Cortex of kidney (tissue), 1 donor: ENCODE data around the gene ADAP1.
"Not testable (repeated sequence)": the region's sequence is repeated elsewhere in the genome, so short reads cannot be mapped to it uniquely, and the experiment has no call there.

Experiments used
- DNase-seq: peaks from one replicate; lab custom pipeline; 2025; lab: John Stamatoyannopoulos, UW

Gene ADAP1

GRCh38 chr7:938546-939185 is 15.8 kb downstream of the ADAP1 start:
- DNase-seq: no peak

DNA sequence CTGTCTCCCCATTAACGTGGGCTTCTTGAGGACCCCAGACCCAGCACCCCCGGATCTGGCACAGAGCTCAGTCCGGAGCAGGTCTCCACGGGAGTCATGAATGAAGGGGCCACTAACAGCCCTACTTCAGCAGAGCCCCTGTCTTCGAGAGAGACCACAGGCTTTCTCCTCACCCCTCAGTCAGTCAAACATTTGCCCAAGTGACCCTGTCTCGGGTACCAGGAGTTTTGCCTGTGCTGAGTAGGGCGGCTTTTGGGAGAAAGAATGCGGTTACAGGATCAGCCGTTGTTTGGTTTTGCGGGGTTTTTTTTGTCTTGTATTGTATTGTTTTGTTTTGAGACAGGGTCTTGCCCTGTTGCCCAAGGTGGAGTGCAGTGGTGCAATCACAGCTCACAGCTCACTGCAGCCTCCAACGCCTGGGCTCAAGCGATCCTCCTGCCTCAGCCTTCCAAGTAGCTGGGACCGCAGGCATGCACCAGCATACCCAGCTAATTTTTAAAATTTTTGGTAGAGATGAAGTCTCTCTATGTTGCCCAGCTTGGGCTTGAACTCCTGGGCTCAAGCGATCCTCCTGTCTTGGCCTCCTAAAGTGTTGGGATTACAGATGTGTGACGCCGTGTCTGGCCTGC is 16.5 kb downstream of the ADAP1 start:
- DNase-seq: no peak

DNA sequence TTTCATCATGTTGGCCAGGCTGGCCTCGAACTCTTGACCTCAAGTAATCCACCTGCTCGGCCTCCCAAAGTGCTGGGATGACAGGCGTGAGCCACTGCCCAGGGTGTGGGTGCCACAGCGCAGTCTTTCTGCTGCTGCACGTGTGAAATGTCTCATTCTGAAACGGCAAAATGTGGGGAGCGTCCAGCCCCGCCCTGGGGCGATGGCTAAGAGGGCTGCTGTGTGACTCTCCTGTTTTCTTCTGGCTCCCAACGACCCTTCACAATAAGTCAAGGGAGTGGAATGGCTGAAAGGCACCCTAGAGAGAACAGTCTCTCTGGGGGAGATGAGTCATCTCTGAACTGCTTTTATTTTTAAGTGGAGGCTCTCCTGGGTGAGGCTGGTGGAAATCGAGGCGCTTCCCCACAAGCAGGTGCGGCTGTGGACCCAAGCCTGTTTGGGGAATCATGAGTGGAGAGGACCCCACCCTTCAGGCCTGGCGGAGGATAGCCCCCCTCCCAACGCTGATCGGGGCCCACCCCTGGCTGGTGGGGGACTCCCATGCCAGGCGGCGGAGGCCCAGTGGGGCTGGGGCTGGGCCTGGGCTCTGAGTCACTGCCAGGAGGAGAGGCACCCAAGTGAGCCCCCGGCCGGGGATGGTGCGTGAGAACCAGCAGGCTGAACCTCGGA is 18.0 kb downstream of the ADAP1 start:
- DNase-seq: no peak

DNA sequence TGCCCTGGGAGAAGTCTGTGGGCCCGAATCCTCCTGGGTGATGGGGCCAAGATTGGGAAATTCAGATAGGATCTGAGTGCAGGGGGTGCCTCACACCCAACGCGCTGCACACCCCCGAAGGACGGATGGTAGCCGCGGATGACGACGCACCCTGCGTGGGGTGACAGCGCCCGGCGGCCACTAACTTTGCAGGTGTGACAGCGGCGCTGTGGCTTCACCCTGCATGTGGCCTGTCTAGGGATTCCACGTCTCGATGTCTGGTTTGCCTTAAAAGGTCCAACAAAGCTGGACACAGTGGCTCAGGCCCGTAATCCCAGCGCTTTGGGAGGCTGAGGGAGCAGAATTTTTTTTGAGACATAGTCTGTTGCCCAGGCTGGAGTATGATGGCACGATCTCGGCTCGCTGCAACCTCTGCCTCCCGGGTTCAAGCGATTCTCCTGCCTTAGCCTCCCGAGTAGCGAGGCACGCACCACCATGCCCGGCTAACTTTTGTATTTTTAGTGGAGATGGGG is 18.6 kb downstream of the ADAP1 start:
- no peak for DNase-seq

DNA sequence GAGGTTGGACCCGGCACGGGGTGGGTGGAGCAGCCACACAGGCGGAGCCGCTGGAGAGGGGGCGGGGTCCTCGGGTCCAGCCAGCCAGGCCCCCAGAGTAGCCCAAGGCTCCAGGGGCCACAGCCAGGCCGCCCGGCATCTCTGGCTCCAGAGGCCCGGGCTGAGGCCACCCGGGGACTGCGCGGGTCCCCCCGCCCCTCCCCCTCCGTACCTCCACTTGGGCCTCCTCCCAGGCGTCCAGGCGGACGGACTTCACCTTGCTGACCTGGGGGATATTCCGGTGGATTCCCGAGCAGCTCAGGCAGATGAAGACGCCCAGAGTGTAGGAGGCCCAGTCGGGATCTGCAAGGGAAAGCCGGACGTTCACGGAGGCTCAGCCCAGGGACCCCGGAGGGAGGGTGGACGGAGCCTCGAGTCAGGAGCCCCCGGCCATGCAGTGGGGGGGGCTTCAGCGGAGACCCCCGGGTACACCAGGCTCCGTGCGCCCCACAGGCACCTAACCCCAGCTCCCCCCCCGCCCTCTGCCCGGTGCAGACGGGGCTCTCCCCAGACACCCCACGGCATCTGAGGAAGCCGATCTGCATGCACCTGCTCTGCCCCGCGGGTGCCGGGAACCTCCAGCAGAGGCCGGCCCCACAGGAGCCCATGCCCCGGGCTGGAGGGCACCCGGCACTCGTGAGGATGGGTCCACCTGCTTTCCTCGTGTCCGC is 19.2 kb downstream of the ADAP1 start:
- no peak for DNase-seq

- DNase-seq: no peak
Measured at GRCh38 chr7:934469-935163, 19.9 kb downstream of the ADAP1 start.

DNA sequence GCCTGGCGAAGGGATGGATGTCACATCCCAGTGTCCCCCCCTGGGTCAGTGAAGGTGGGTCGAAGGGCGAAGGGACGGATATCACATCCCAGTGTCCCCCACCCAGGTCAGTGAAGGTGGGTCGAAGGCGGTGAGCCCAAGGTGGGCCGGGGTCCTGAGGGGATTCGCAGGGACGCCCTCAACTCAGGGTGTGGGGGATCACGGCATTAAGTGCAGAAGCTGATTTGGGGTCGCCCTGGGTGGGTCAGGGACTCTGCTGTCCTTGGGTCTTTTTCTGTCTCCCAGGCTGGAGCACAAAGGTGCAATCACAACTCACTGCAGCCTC is 21.9 kb downstream of the ADAP1 start:
- no peak for DNase-seq

GRCh38 chr7:931871-932650 is 22.4 kb downstream of the ADAP1 start:
- DNase-seq: no peak

GRCh38 chr7:930975-931758 is 23.3 kb downstream of the ADAP1 start:
- no peak for DNase-seq

GRCh38 chr7:929311-929711 is 25.2 kb downstream of the ADAP1 start:
- DNase-seq: no peak

GRCh38 chr7:927031-927671 is 27.3 kb downstream of the ADAP1 start:
- DNase-seq: no peak

DNA sequence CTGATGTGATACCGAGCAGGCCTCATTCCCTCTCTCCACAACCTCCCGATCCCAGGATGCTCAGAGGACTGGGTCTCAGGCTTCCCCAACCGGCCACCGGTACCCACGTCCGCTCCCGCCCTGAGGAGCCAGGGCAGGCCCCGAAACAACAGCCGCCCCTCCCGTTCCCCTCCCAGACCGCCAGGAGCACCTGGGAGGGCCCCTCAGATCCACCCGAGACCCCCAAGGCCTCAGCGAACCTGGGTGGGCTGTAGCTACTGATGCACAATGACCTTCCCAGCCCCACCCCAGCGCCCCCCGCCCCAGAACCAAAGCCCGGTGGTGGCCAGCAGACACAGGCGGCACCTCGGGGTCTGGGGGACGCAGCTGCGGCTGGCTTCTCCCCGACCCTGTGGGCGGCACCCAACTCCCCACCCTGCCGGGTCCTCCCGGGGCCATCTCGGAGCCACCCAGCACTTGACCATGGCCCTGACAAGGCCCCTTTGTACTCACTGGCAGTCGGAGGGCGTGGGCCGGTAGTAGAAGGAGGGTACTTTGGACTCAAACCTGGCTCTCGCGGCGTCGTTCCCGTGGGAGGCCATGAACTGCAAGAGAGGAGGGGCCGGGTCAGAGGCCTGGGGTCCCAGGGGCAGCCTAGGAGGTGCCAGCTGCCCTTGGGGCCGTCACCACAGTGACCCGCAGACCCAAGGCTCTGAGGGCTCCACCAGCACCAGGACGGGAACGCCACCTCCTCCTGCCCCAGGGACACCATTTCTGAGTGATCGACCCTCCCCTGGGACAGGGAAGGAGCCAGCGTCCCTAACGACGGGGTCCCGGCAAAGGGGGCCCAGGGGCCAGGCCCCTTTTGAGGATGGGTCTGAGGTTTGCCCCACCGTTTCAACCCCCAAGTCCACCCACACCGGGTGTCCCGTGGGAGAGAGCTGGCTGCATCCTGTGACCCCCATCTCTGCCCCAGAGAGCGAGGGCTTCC is 28.1 kb downstream of the ADAP1 start:
- DNase-seq: no peak

GRCh38 chr7:925601-926000 is 28.9 kb downstream of the ADAP1 start:
- no peak for DNase-seq

DNA sequence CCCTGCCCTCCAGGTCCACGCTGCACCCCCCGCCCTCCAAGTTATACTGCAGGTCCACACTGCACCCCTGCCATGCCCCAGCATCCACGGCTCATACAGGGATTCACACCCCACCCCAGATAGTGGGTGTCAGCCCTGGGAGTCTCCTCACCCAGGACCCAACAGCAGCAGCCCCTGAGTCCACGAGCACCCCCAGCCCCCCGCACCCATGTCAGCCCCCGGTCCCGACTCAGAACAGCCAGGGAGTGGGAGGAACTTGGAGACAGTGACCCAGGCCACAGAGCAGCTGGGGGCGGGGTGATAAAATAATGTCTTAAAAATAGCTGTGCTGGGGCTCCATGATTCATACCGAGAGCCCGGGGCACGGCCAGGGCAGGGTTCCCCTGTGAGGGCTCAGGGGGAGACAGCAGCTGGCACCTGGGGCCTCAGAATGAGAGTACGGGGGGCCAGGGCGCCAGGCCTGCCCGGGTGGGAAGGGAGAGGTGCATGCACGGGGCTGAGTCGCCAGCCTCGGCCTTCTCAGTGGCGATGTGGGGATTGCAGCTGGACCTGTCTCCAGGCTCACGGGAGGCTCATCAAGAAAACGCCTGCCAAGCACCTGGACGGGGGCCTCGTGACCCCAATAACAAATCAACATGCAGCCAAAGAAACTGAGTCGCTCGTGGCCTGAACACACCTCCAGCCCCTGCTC is 29.8 kb downstream of the ADAP1 start:
- DNase-seq: no peak

- DNase-seq: not testable (repeated sequence)
Measured at GRCh38 chr7:924042-924441, 30.4 kb downstream of the ADAP1 start.

- no peak for DNase-seq
Measured at GRCh38 chr7:923108-924041, 31.1 kb downstream of the ADAP1 start.
